K562 (cell line): ENCODE data around the gene MTFMT. TPM values are rescaled to one million over a fixed set of nuclear protein-coding genes. Genes with fewer than 3 reads are reported as not detected.

Source experiments
- ATAC-seq: fragments of 200-7000 bp; cut with Tn5 transposase; 3 replicates; pipeline ENCODE4 v1.9.1; 2020; ENCODE audit warnings: moderate library complexity
- BruUV-seq: library from RNA; stranded (reverse); fragments of 400-500 nt; replicated peaks from 2 replicates; lab custom pipeline; 2021; lab: Mats Ljungman, UMichigan
- CTCF ChIA-PET: fragments of 300-600 bp; formaldehyde crosslinking; extraction: SDS; loops from one replicate; lab custom pipeline; 2021; ENCODE audit warnings: low intra/inter-chr PET ratio; lab: Yijun Ruan, JAX
- POLR2A ChIA-PET: fragments of 300-600, 350-650 bp; sonication (Branson Sonifier 250); formaldehyde crosslinking; extraction: SDS; loops from one replicate; lab custom pipeline; 2021; ENCODE audit warnings: antibody characterized with exemption, inconsistent platforms; lab: Yijun Ruan, JAX
- DNase-seq, 4 experiments: peaks; one replicate each; pipeline versions ENCODE4 v3.0.0 to v3.0.0-alpha.2; 2011 to 2018; ENCODE audit warnings: low spot score in 3 of 4, mixed read lengths in 3 of 4; ENCODE audit errors: extremely low read depth in 1 of 4
- FAIRE-seq: peaks from 2 replicates; lab custom pipeline; 2011; peaks lifted over from hg19 to GRCh38; lab: Jason Lieb, UNC
- H2AFZ ChIP-seq: 2 replicates; pipeline ENCODE4 v1.6.0; 2011; ENCODE audit warnings: low read depth, low read length, control low read depth, inconsistent platforms
- H3K27ac ChIP-seq: fragments of 200-600 bp; 3 replicates; pipeline ENCODE4 v1.8.0; 2011; ENCODE audit warnings: low read depth, mild to moderate bottlenecking, control low read depth, inconsistent platforms, low read length, moderate library complexity, mixed read lengths; ENCODE audit errors: extremely low read depth
- H3K27me3 ChIP-seq, 2 experiments: fragments of 300-600 bp in 1 of 2; 2 replicates in 1 of 2; 3 replicates in 1 of 2; pipeline versions ENCODE4 v1.6.0 to v1.8.0; 2011; ENCODE audit warnings: inconsistent platforms in 2 of 2, low read length in 2 of 2, mild to moderate bottlenecking in 1 of 2, mixed read lengths in 1 of 2, moderate library complexity in 1 of 2; ENCODE audit not compliant: control insufficient read depth in 2 of 2, insufficient read depth in 2 of 2
- H3K36me3 ChIP-seq: fragments of 300-600 bp; 3 replicates; pipeline ENCODE4 v1.8.0; 2011; ENCODE audit warnings: mild to moderate bottlenecking, low read length, inconsistent platforms; ENCODE audit not compliant: control insufficient read depth, insufficient read depth
- H3K4me1 ChIP-seq, 2 experiments: fragments of 200-600 bp in 1 of 2; replicated peaks in 1 of 2; 2 replicates in 1 of 2; 3 replicates in 1 of 2; pipeline versions ENCODE4 v1.5.1 to v1.8.0; 2011; ENCODE audit warnings: inconsistent platforms in 2 of 2, low read length in 2 of 2, mild to moderate bottlenecking in 1 of 2, mixed read lengths in 1 of 2, moderate library complexity in 1 of 2; ENCODE audit not compliant: control insufficient read depth in 2 of 2, insufficient read depth in 2 of 2
- H3K4me2 ChIP-seq: 2 replicates; pipeline ENCODE4 v1.6.1; 2011; ENCODE audit warnings: low read length, control low read depth, inconsistent platforms, mixed read lengths; ENCODE audit not compliant: insufficient read depth
- H3K4me3 ChIP-seq: fragments of 200-600 bp; sonication (generic), shearing (Covaris generic); 2 replicates; pipeline ENCODE4 v1.5.1; 2016; ENCODE audit warnings: control low read depth, inconsistent platforms
- H3K79me2 ChIP-seq: fragments of 200-600 bp; 3 replicates; pipeline ENCODE4 v1.8.0; 2011; ENCODE audit warnings: low read length, inconsistent platforms; ENCODE audit not compliant: control insufficient read depth, insufficient read depth
- H3K9ac ChIP-seq, 2 experiments: 2 replicates each; pipeline versions ENCODE4 v1.6.0 to v1.6.1; 2011; ENCODE audit warnings: low read depth in 2 of 2, low read length in 2 of 2, control low read depth in 1 of 2, inconsistent platforms in 1 of 2, mild to moderate bottlenecking in 1 of 2, mixed read lengths in 1 of 2; ENCODE audit not compliant: insufficient read depth in 1 of 2
- H3K9me1 ChIP-seq: one replicate; pipeline ENCODE4 v1.6.0; 2011; ENCODE audit warnings: inconsistent platforms, mild to moderate bottlenecking, low read length, moderate library complexity; ENCODE audit not compliant: control insufficient read depth, insufficient read depth
- H3K9me3 ChIP-seq: replicated peaks from 2 replicates; pipeline ENCODE4 v1.5.1; 2011; ENCODE audit warnings: low read depth, low read length, inconsistent platforms; ENCODE audit not compliant: control insufficient read depth, insufficient read depth
- H4K20me1 ChIP-seq: replicated peaks from 2 replicates; pipeline ENCODE4 v1.6.1; 2011; ENCODE audit warnings: low read length, inconsistent platforms, mixed read lengths; ENCODE audit not compliant: control insufficient read depth, insufficient read depth
- BHLHE40 ChIP-seq: IDR thresholded peaks from 2 replicates; pipeline ENCODE4 v1.6.1; 2011; ENCODE audit warnings: low read length, improper control_type of control experiment
- GMEB1 ChIP-seq: fragments of 250-450 bp; sonication (Bioruptor Pico); IDR thresholded peaks from 2 replicates; pipeline ENCODE4 v1.4.0; 2020; ENCODE audit warnings: mild to moderate bottlenecking
- NUFIP1 ChIP-seq: fragments of 450-650 bp; IDR thresholded peaks from 2 replicates; pipeline ENCODE4 v1.6.1; 2018; ENCODE audit not compliant: partially characterized antibody
- PHB ChIP-seq: fragments of 250-450 bp; sonication (Bioruptor Pico); IDR thresholded peaks from 2 replicates; pipeline ENCODE4 v1.5.0; 2021
- RBM25 ChIP-seq: fragments of 200-400 bp; formaldehyde crosslinking; IDR thresholded peaks from 2 replicates; pipeline ENCODE4 v1.6.1; 2018; ENCODE audit warnings: low read length, low read depth, moderate library complexity; ENCODE audit not compliant: severe bottlenecking
- SMAD1 ChIP-seq: fragments of 150-350 bp; IDR thresholded peaks from 2 replicates; pipeline ENCODE4 v1.6.1; 2014; ENCODE audit warnings: low read length, low read depth; ENCODE audit not compliant: partially characterized antibody
- ZNF232 ChIP-seq: sonication (generic); formaldehyde crosslinking; IDR thresholded peaks from 2 replicates; pipeline ENCODE4 v1.8.0; 2022; ENCODE audit warnings: mild to moderate bottlenecking, missing genetic modification reagents
- ZNF512 ChIP-seq: IDR thresholded peaks from 2 replicates; pipeline ENCODE4 v1.6.1; 2016; ENCODE audit warnings: missing genetic modification characterization, missing compliant biosample characterization
- ZNF785 ChIP-seq: fragments of 250-450 bp; sonication (Bioruptor Pico); IDR thresholded peaks from 2 replicates; pipeline ENCODE4 v1.4.0; 2020; ENCODE audit warnings: mild to moderate bottlenecking
- WGBS: fragments of 100-300 bp; shearing (Covaris generic); methylation state at CpG from one replicate; pipeline ENCODE4 v1.1.6; 2016; ENCODE audit warnings: low coverage, mixed read lengths; ENCODE audit not compliant: insufficient coverage; ENCODE audit errors: missing lambda C conversion rate; 5-methylcytosine and 5-hydroxymethylcytosine counted together
- in situ Hi-C: fragments of 300-500 bp; cut with MboI; formaldehyde crosslinking; loops from 4 replicates; pipeline ENCODE4 v1.15.0; 2018; ENCODE audit warnings: inconsistent platforms, mixed read lengths
- intact Hi-C: fragments of 100-400 bp; cut with micrococcal nuclease; formaldehyde crosslinking; loops from 2 replicates; pipeline ENCODE4 v1.14.2; 2022
- polyA plus RNA-seq, 8 experiments: library from polyadenylated mRNA; depleted of rRNA in 4 of 8; stranded (reverse) in 5 of 8; unstranded in 3 of 8; fragments of >200 nt; fragmentation: Nextera tagmentation in 2 of 8; fragmentation: Illumina TruSeq in 1 of 8; extraction: Ambion mirVana in 2 of 8; extraction: Trizol in 1 of 8; gene quantifications; 2 replicates each; pipeline versions ENCODE4 v1.2.1 to v1.2.3, GENCODE V29; 2011 to 2014; ENCODE audit warnings: inconsistent platforms in 1 of 8, missing spikeins in 1 of 8
- total RNA-seq, 7 experiments: library from RNA; depleted of rRNA in 6 of 7; stranded (reverse); fragments of >200 nt in 6 of 7; fragmentation: Illumina TruSeq in 2 of 7; extraction: Trizol in 2 of 7; gene quantifications; 2 replicates each; pipeline versions ENCODE4 v1.2.1 to v1.2.3, GENCODE V29; 2011 to 2021; ENCODE audit warnings: low replicate concordance in 1 of 7

MTFMT gene
- total and polyA plus RNA-seq, 9 of the 15 experiments (the other 6 are each of a cell fraction or from before 2014, with no cell fraction given) = 1.4 to 31.1 (median 16.2) TPM

GRCh38 chr15:65071381-65071811, 42.0 kb upstream of the MTFMT start:
- H3K4me2 ChIP-seq = no peak overlapping the region
- H3K9me1 ChIP-seq = no peaks in the 10 kb centered on the region
- H2AFZ ChIP-seq = no peak overlapping the region
- POLR2A ChIA-PET = no interaction called here
- no peaks in the 10 kb centered on the region for H3K79me2 ChIP-seq
- H3K9me3 ChIP-seq = no peaks in the 10 kb centered on the region
- H3K9ac ChIP-seq = no peak overlapping the region; a peak in 1 of 4 replicates
- no peak for DNase-seq
- no peak for FAIRE-seq
- no peaks in the 10 kb centered on the region for H3K36me3 ChIP-seq
- 7% methylated on average over 5 of the region's 5 CpGs for WGBS
- CTCF ChIA-PET = no interaction called here
- no TSS peak for BruUV-seq
- ATAC-seq = no peak
- 0 out of 2 replicates have a peak, but pooled peaks cover 3% of the 10 kb centered on the region for H4K20me1 ChIP-seq
- peaks cover 8 to 36% of the 10 kb centered on the region in 2 experiments; a peak in 4 of 5 replicates for H3K27me3 ChIP-seq
- in situ Hi-C loops (no loop called here), intact Hi-C loops (no loop called here)
- H3K27ac ChIP-seq = no peak overlapping the region
- no peak overlapping the region for H3K4me3 ChIP-seq
- peaks cover 0 to 10% of the 10 kb centered on the region in 2 experiments; a peak in 1 of 5 replicates for H3K4me1 ChIP-seq
- TF ChIP-seq ZNF232 (CRISPR knock-in tag) (no peak), NUFIP1 (no peak), BHLHE40 (no peak), GMEB1 (no peak), PHB (no peak), RBM25 (no peak), SMAD1 (no peak), ZNF785 (CRISPR knock-in tag) (no peak), ZNF512 (tag) (no peak)
